Calu3 (cell line): ENCODE measurements around the gene AOAH. TPM values are rescaled to one million over a fixed set of nuclear protein-coding genes. Genes with fewer than 3 reads are reported as not detected.
A peak's percentile ranks its signal among the peaks of the same experiment; 100 is the strongest.
"Not testable (repeated sequence)": the region's sequence is repeated elsewhere in the genome, so short reads cannot be mapped to it uniquely, and the experiment has no call there.

Source experiments
- BruUV-seq: library from RNA; stranded (reverse); fragments of 400-500 nt; replicated peaks from 2 replicates; lab custom pipeline; 2021; lab: Mats Ljungman, UMichigan
- CTCF ChIA-PET: fragments of 300-600 bp; sonication (Branson Sonifier 250); formaldehyde crosslinking; loops from one replicate; lab custom pipeline; 2022; ENCODE audit warnings: antibody characterized with exemption; lab: Charles Lee
- DNase-seq: peaks from one replicate; pipeline ENCODE4 v3.0.0; 2022
- H3K27ac Mint-ChIP-seq: one replicate; pipeline ENCODE4 v1.8.0; 2022; ENCODE audit warnings: mixed read lengths; ENCODE audit not compliant: unreplicated experiment
- H3K27me3 Mint-ChIP-seq: one replicate; pipeline ENCODE4 v1.8.0; 2022; ENCODE audit warnings: mixed read lengths; ENCODE audit not compliant: unreplicated experiment
- H3K36me3 Mint-ChIP-seq: one replicate; pipeline ENCODE4 v1.8.0; 2022; ENCODE audit warnings: mild to moderate bottlenecking, moderate library complexity, mixed read lengths; ENCODE audit not compliant: insufficient read depth, unreplicated experiment
- H3K4me1 Mint-ChIP-seq: one replicate; pipeline ENCODE4 v1.8.0; 2022; ENCODE audit warnings: mild to moderate bottlenecking, low read depth, mixed read lengths; ENCODE audit not compliant: unreplicated experiment
- H3K4me3 Mint-ChIP-seq: one replicate; pipeline ENCODE4 v1.8.0; 2022; ENCODE audit warnings: mild to moderate bottlenecking, low read depth, moderate library complexity, mixed read lengths; ENCODE audit not compliant: unreplicated experiment
- H3K9me3 Mint-ChIP-seq: one replicate; pipeline ENCODE4 v1.8.0; 2022; ENCODE audit warnings: low read depth, mixed read lengths; ENCODE audit not compliant: unreplicated experiment
- CTCF ChIP-seq: fragments of 200-600 bp; IDR thresholded peaks from one replicate; pipeline ENCODE4 v1.8.0; 2022; ENCODE audit warnings: antibody characterized with exemption; ENCODE audit not compliant: unreplicated experiment
- intact Hi-C: fragments of 100-400 bp; cut with micrococcal nuclease; formaldehyde crosslinking; loops from one replicate; pipeline ENCODE4 v1.10.0; 2022; ENCODE audit not compliant: unreplicated experiment
- total RNA-seq: library from RNA; stranded (reverse); gene quantifications from 2 replicates; pipeline ENCODE4 v1.2.3, GENCODE V29; 2022

Gene AOAH
- total RNA-seq, 1 experiment from 2014 or later: not detected

- peak; percentile 88 for TF ChIP-seq CTCF
- peak; percentile 89 for DNase-seq
- CTCF ChIA-PET: interaction anchor here (0.6 to 1.7 kb wide), 9 partner anchors 10 to 719 kb away, joined by 3 to 7 read pairs (median 3); no protein-coding TSS in a partner anchor
- peaks cover 11% of the 10 kb centered on the region for H3K36me3 Mint-ChIP-seq
- peaks cover 2% of the 10 kb centered on the region for H3K9me3 Mint-ChIP-seq
- no peaks in the 10 kb centered on the region for H3K27me3 Mint-ChIP-seq
- H3K4me3 Mint-ChIP-seq: no peak overlapping the region
- peaks cover 49% of the 10 kb centered on the region for H3K4me1 Mint-ChIP-seq
- intact Hi-C loops: loop anchor here (1.0 to 5.0 kb wide), 6 partner anchors 11 to 728 kb away; no protein-coding TSS in a partner anchor
- BruUV-seq: no TSS peak
- peak overlapping the region; percentile 68 for H3K27ac Mint-ChIP-seq
Observed at GRCh38 chr7:36473454-36474282, 250.6 kb downstream of the AOAH start.

- H3K36me3 Mint-ChIP-seq: peaks cover 11% of the 10 kb centered on the region
- peaks cover 6% of the 10 kb centered on the region for H3K9me3 Mint-ChIP-seq
- no peak for TF ChIP-seq CTCF
- H3K27ac Mint-ChIP-seq: peak overlapping the region; percentile 28
- no TSS peak for BruUV-seq
- CTCF ChIA-PET: interaction anchor here (0.6 to 1.6 kb wide), 4 partner anchors 13 to 710 kb away, joined by 3 to 7 read pairs (median 5); no protein-coding TSS in a partner anchor
- no peaks in the 10 kb centered on the region for H3K27me3 Mint-ChIP-seq
- H3K4me3 Mint-ChIP-seq: no peak overlapping the region
- peaks cover 49% of the 10 kb centered on the region for H3K4me1 Mint-ChIP-seq
- peak; percentile 19 for DNase-seq
- intact Hi-C loops: loop anchor here (5.0 kb wide), 2 partner anchors 495 to 560 kb away; no protein-coding TSS in a partner anchor
Observed at GRCh38 chr7:36472141-36472729, 252.1 kb downstream of the AOAH start.

- Mint-ChIP-seq H3K36me3 (peaks cover 11% of the 10 kb centered on the region), H3K27ac (no peak overlapping the region), H3K4me3 (no peak overlapping the region), H3K4me1 (peaks cover 43% of the 10 kb centered on the region), H3K27me3 (no peaks in the 10 kb centered on the region), H3K9me3 (peaks cover 4% of the 10 kb centered on the region)
- no peak for TF ChIP-seq CTCF
- no TSS peak for BruUV-seq
- CTCF ChIA-PET: no interaction called here
- no peak for DNase-seq
- intact Hi-C loops: no loop called here
Observed at GRCh38 chr7:36469236-36469635, 255.1 kb downstream of the AOAH start.

- intact Hi-C loops: no loop called here
- H3K36me3 Mint-ChIP-seq: peaks cover 6% of the 10 kb centered on the region
- TF ChIP-seq CTCF: no peak
- peaks cover 4% of the 10 kb centered on the region for H3K9me3 Mint-ChIP-seq
- H3K27ac Mint-ChIP-seq: no peak overlapping the region
- BruUV-seq: no TSS peak
- DNase-seq: no peak
- CTCF ChIA-PET: no interaction called here
- no peaks in the 10 kb centered on the region for H3K27me3 Mint-ChIP-seq
- no peak overlapping the region for H3K4me3 Mint-ChIP-seq
- peaks cover 36% of the 10 kb centered on the region for H3K4me1 Mint-ChIP-seq
Observed at GRCh38 chr7:36468370-36469101, 255.8 kb downstream of the AOAH start.

- H3K4me1 Mint-ChIP-seq: peaks cover 21% of the 10 kb centered on the region
- H3K36me3 Mint-ChIP-seq, intact Hi-C loops, H3K27ac Mint-ChIP-seq, H3K27me3 Mint-ChIP-seq, H3K4me3 Mint-ChIP-seq, H3K9me3 Mint-ChIP-seq, CTCF ChIA-PET, BruUV-seq, DNase-seq: not testable (repeated sequence)
Observed at GRCh38 chr7:36466001-36466400, 258.3 kb downstream of the AOAH start.
